GM19351 (cell line): ENCODE results near the gene HOXB3.

ENCODE experiments used
- ATAC-seq: cut with Tn5 transposase; IDR thresholded peaks from one replicate; pipeline ENCODE4 v1.9.1; 2021; ENCODE audit warnings: mild to moderate bottlenecking, moderate library complexity; ENCODE audit not compliant: unreplicated experiment

Gene HOXB3

GRCh38 chr17:48626245-48627117 is 36.4 kb upstream of the HOXB3 start, which contains the start of gene HOXB9:
Gene HOXB9 (minus strand): TSS chr17:48626358. CDS start chr17:48626269, 89 bp downstream.
- no peak for ATAC-seq

GRCh38 chr17:48625495-48626244 is 35.6 kb upstream of the HOXB3 start:
- no peak for ATAC-seq

GRCh38 chr17:48624544-48625494 is 34.8 kb upstream of the HOXB3 start:
- ATAC-seq = no peak

- ATAC-seq = no peak
Measured at GRCh38 chr17:48624118-48624517, 34.1 kb upstream of the HOXB3 start.

- ATAC-seq = no peak
Measured at GRCh38 chr17:48623583-48623982, 33.5 kb upstream of the HOXB3 start.

- ATAC-seq = no peak
Measured at GRCh38 chr17:48622857-48623256, 32.8 kb upstream of the HOXB3 start.

- ATAC-seq = no peak
Measured at GRCh38 chr17:48621410-48622392, 31.7 kb upstream of the HOXB3 start.

GRCh38 chr17:48620461-48621139 is 30.6 kb upstream of the HOXB3 start:
- no peak for ATAC-seq

GRCh38 chr17:48619826-48620449 is 29.9 kb upstream of the HOXB3 start:
- no peak for ATAC-seq

- ATAC-seq = no peak
Measured at GRCh38 chr17:48618256-48618896, 28.3 kb upstream of the HOXB3 start.

GRCh38 chr17:48617471-48618255 is 27.6 kb upstream of the HOXB3 start:
- no peak for ATAC-seq

GRCh38 chr17:48616717-48617470 is 26.9 kb upstream of the HOXB3 start:
- ATAC-seq = no peak

GRCh38 chr17:48615963-48616716 is 26.1 kb upstream of the HOXB3 start:
- no peak for ATAC-seq

- ATAC-seq = no peak
Measured at GRCh38 chr17:48615047-48615962, 25.3 kb upstream of the HOXB3 start, which contains the start of gene HOXB8. Gene HOXB8 (minus strand): TSS chr17:48615292. CDS start chr17:48614704, 588 bp downstream.
